Fibroblast of the aortic adventitia (primary cell): ENCODE data around the gene ACSF2. TPM values are rescaled to one million over a fixed set of nuclear protein-coding genes. Genes with fewer than 3 reads are reported as not detected.
"Not testable (repeated sequence)": the region's sequence is repeated elsewhere in the genome, so short reads cannot be mapped to it uniquely, and the experiment has no call there.

Source experiments
- DNase-seq: peaks from one replicate; pipeline ENCODE4 v3.0.0-alpha.2; 2010; ENCODE audit warnings: low read depth
- H3K4me3 ChIP-seq: 2 replicates; pipeline ENCODE4 v1.5.1; 2011; ENCODE audit warnings: low read depth, mild to moderate bottlenecking, control low read depth, low read length, moderate library complexity
- total RNA-seq: library from RNA; depleted of rRNA; stranded (reverse); fragments of >200 nt; gene quantifications from 2 replicates; pipeline ENCODE4 v1.2.3, GENCODE V29; 2012; ENCODE audit warnings: low replicate concordance
- TF ChIP-seq, protein P1 (sequence below): IDR thresholded peaks from 2 replicates; pipeline ENCODE4 v1.5.1; 2011; ENCODE audit warnings: mild to moderate bottlenecking, low read length, control low read depth, inconsistent platforms; ENCODE audit not compliant: insufficient read depth

The ACSF2 gene
- total RNA-seq, 1 donor = 15.7 TPM

DNA sequence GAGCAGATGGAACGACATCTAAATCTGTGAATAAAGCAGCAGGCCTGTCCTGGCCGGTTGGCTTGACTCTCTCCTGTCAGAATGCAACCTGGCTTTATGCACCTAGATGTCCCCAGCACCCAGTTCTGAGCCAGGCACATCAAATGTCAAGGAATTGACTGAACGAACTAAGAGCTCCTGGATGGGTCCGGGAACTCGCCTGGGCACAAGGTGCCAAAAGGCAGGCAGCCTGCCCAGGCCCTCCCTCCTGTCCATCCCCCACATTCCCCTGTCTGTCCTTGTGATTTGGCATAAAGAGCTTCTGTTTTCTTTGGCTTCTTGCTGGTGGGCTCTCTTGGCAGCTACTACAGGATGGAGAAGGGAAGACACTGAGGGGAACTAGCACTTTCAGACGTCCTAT, 48.5 kb downstream of the ACSF2 start:
- no peak overlapping the region for H3K4me3 ChIP-seq
- DNase-seq = no peak
- TF ChIP-seq, protein P1, sequence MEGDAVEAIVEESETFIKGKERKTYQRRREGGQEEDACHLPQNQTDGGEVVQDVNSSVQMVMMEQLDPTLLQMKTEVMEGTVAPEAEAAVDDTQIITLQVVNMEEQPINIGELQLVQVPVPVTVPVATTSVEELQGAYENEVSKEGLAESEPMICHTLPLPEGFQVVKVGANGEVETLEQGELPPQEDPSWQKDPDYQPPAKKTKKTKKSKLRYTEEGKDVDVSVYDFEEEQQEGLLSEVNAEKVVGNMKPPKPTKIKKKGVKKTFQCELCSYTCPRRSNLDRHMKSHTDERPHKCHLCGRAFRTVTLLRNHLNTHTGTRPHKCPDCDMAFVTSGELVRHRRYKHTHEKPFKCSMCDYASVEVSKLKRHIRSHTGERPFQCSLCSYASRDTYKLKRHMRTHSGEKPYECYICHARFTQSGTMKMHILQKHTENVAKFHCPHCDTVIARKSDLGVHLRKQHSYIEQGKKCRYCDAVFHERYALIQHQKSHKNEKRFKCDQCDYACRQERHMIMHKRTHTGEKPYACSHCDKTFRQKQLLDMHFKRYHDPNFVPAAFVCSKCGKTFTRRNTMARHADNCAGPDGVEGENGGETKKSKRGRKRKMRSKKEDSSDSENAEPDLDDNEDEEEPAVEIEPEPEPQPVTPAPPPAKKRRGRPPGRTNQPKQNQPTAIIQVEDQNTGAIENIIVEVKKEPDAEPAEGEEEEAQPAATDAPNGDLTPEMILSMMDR = no peak

- TF ChIP-seq, protein P1 = no peak
- no peak overlapping the region for H3K4me3 ChIP-seq
- no peak for DNase-seq
Measured at GRCh38 chr17:50475362-50475761, 49.3 kb downstream of the ACSF2 start.

- DNase-seq, H3K4me3 ChIP-seq: not testable (repeated sequence)
Measured at GRCh38 chr17:50475775-50476544, 49.9 kb downstream of the ACSF2 start.

DNA sequence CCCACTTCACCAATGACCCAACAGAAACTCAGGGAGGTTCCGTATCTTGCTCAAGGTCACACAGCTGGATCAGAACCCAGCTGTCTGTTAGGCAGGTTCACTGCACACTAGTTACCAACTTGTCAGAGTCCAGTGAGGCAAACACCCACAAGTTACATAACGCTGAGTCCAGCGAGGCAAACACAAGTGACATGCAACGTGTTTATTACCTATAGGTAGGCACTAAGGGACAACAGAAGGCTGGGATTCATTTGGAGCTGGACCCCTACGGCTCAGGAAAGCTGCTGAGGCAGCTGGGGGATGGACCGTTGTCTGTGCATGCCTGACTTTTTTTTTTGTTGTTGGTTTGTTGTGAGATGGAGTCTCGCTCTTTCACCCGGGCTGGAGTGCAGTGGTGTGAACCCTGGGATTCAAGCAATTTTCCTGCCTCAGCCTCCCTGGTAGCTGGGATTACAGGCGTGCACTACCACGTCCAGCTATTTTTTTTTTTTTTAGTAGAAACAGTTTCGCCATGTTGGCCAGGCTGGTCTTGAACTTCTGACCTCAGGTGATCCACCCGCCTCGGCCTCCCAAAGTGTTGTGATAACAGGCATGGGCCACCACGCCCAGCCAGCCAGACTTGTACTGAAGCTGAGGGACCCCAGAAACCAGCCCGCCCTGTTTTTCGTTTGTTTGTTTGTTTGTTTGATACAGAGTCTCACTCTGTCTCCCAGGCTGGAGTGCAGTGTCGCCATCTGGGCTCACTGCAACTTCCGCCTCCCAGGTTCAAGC, 50.7 kb downstream of the ACSF2 start:
- H3K4me3 ChIP-seq = no peak overlapping the region
- no peak for DNase-seq
- TF ChIP-seq, protein P1 = no peak

GRCh38 chr17:50477976-50478375, 52.0 kb downstream of the ACSF2 start:
- H3K4me3 ChIP-seq = no peak overlapping the region
- DNase-seq = no peak
- TF ChIP-seq, protein P1 = peak; percentile 4

DNA sequence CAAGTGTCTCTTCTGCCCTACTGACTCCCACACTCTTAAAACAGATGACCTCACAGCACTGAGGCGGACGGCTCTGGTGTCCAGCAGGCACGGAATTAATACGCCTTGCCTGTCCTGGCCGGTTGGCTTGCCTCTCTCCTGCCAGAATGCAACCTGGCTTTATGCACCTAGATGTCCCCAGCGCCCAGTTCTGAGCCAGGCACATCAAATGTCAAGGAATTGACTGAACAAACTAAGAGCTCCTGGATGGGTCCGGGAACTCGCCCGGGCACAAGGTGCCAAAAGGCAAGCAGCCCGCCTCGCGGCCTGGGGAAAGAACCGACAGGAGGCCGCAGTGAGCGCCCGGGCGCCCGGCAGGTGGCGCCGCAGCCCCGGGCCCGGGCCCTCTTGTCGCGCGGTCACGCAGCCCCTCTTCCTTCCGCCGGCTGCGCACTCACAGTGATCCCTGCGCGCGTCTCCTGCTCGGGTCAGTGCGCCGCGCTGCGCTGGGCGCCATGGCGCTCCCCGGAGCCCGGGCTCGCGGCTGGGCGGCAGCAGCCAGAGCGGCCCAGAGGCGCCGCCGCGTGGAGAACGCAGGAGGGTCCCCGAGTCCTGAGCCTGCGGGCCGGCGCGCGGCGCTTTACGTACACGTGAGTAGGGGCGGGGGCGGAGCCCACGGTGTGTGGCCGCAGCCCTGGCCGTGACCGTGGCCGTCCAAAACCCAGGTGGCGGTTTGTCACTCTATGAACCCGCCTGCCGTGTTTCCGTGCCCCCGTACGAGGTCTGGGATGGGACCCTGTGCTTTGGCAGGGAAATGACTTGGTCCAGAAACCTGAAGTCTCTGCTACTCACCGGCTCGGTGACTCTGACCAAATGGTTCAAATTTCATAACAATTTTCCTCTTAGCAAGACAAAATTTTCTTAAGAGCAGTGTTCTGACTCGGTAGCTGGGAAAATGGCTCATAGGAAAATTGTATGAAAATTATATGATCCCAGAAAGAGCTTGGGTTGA, 52.7 kb downstream of the ACSF2 start, which contains the start of gene RSAD1:
Gene RSAD1, plus strand, starts transcription at position 470 of the 991 bp plus-strand sequence. Its CDS starts 25 bp downstream, at position 495.
- peak within 1 kb of the TSS; percentile 71 for H3K4me3 ChIP-seq
- TF ChIP-seq, protein P1 = peak; percentile 45
- DNase-seq = peak; percentile 81
